Thymus (tissue), 11 donors: ENCODE data around the gene SUGCT. TPM values are rescaled to one million over a fixed set of nuclear protein-coding genes. Genes with fewer than 3 reads are reported as not detected.
"Not testable (repeated sequence)": the region's sequence is repeated elsewhere in the genome, so short reads cannot be mapped to it uniquely, and the experiment has no call there.

Experiments
- DNase-seq, 9 donors: peaks; one replicate each; pipeline ENCODE4 v3.0.0-alpha.2; 2013; ENCODE audit warnings: low spot score in 9 of 9, low read depth in 6 of 9, missing footprints in 1 of 9
- H3K27ac ChIP-seq, 2 donors: one replicate each; pipeline ENCODE4 v1.5.1; 2013; ENCODE audit warnings: control low read depth in 1 of 2, low read depth in 1 of 2, low read length in 1 of 2, mild to moderate bottlenecking in 1 of 2, moderate library complexity in 1 of 2
- H3K27me3 ChIP-seq, 2 donors: one replicate each; pipeline ENCODE4 v1.5.1; 2013; ENCODE audit warnings: low read length in 1 of 2; ENCODE audit not compliant: control insufficient read depth in 2 of 2, insufficient read depth in 1 of 2
- H3K36me3 ChIP-seq, 2 donors: one replicate each; pipeline ENCODE4 v1.5.1; 2013; ENCODE audit warnings: low read length in 1 of 2, mild to moderate bottlenecking in 1 of 2, moderate library complexity in 1 of 2; ENCODE audit not compliant: control insufficient read depth in 2 of 2, insufficient read depth in 2 of 2
- H3K4me1 ChIP-seq, 2 donors: one replicate each; pipeline ENCODE4 v1.5.1; 2013; ENCODE audit warnings: low read length in 2 of 2; ENCODE audit not compliant: control insufficient read depth in 2 of 2, insufficient read depth in 2 of 2
- H3K4me3 ChIP-seq, 2 donors: one replicate each; pipeline ENCODE4 v1.5.1; 2013; ENCODE audit warnings: low read length in 2 of 2, control low read depth in 1 of 2, mild to moderate bottlenecking in 1 of 2
- H3K9me3 ChIP-seq, 2 donors: one replicate each; pipeline ENCODE4 v1.5.1; 2013; ENCODE audit warnings: low read length in 1 of 2, mild to moderate bottlenecking in 1 of 2; ENCODE audit not compliant: control insufficient read depth in 2 of 2, insufficient read depth in 1 of 2
- WGBS: extraction: QIAGEN DNeasy Blood & Tissue Kit; methylation state at CpG from one replicate; pipeline ENCODE4 v1.1.7; 2013; 5-methylcytosine and 5-hydroxymethylcytosine counted together
- polyA plus RNA-seq: library from polyadenylated mRNA; stranded (reverse); fragments of 200-250 nt; gene quantifications from one replicate; pipeline ENCODE4 v1.2.3, GENCODE V29; 2013
- total RNA-seq: library from RNA; stranded (reverse); fragments of 120-200 nt; gene quantifications from one replicate; pipeline ENCODE4 v1.2.4, GENCODE V29; 2013
- donor health status: healthy.

Gene SUGCT
- total and polyA plus RNA-seq, 2 donors: 1.6 to 5.5 TPM

DNA sequence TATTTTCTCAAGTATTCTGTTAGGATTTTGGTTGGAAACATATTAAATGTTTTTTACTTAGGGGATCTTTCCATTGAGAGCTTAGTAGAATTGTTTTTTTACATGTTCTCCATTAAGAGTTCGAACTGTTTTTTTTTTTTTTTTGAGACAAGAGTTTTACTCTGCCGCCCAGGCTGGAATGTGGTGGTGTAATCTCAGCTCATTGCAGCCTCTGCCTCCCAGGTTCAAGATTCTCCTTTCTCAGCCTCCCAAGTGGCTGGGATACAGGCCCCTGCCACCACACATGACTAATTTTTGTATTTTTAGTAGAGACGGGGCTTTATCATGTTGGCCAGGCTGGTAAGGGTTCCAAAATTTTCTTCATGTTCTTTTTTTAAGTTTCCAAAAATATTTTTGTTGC is 33.6 kb upstream of the SUGCT start:
- Histone ChIP-seq H3K36me3 (peaks cover 0 to under 1% of the 10 kb centered on the region in 2 donors), H3K27me3 (no peaks in the 10 kb centered on the region), H3K4me1 (no peaks in the 10 kb centered on the region), H3K4me3 (no peak overlapping the region), H3K9me3 (no peaks in the 10 kb centered on the region), H3K27ac (no peak overlapping the region)
- no peak for DNase-seq
- 99% methylated on average over 3 of the region's 3 CpGs for WGBS

DNA sequence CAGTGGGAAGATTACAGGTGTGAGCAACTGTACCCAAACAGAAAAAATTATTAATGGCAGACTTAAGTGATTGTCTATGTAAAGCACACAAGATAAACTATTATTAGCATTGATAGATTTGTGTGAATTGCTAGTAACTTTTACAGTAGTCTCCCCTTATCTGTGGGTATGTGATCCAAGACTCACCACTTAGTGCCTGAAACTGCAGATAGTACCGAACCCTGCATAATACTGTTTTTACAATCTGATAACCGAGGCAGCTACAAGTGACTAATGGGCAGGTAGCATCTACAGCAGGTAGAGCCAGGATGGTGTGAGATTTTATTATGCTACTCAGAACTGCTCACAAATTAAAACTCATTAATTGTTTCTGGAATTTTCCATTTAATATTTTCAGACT is 31.9 kb upstream of the SUGCT start:
- no peaks in the 10 kb centered on the region for H3K27me3 ChIP-seq
- H3K9me3 ChIP-seq: no peaks in the 10 kb centered on the region
- over 99% methylated on average over 2 of the region's 2 CpGs for WGBS
- no peak for DNase-seq
- no peaks in the 10 kb centered on the region for H3K4me1 ChIP-seq
- H3K36me3 ChIP-seq: no peaks in the 10 kb centered on the region
- no peak overlapping the region for H3K4me3 ChIP-seq
- no peak overlapping the region for H3K27ac ChIP-seq

- H3K4me1 ChIP-seq: no peaks in the 10 kb centered on the region
- H3K36me3 ChIP-seq: no peaks in the 10 kb centered on the region
- no peak overlapping the region for H3K27ac ChIP-seq
- H3K4me3 ChIP-seq: no peak overlapping the region
- no peaks in the 10 kb centered on the region for H3K9me3 ChIP-seq
- H3K27me3 ChIP-seq: no peaks in the 10 kb centered on the region
- 97% methylated on average over 4 of the region's 4 CpGs for WGBS
- DNase-seq: no peak
Measured at GRCh38 chr7:40105879-40106473, 28.8 kb upstream of the SUGCT start.

DNA sequence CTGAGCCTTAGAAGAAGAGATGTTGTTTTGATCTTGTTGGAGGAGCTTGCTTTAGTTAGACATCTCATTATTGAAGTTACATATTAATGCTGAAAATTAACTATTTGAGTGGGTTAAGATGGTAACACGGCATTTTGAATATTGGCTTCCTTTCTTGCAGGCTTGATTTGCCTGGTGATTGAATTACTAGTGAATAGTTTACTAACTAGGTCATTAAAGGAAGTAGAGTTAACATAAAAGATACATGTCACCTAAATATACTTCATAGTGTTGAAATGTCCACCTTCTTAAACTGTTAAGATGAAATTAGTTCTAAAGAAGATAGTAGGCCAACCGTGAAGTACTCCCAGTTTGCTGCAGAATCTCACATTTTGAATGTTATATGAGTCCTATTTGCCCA is 18.9 kb upstream of the SUGCT start:
- WGBS: 97% methylated on average over 2 of the region's 2 CpGs
- no peak for DNase-seq
- Histone ChIP-seq H3K27ac (no peak overlapping the region), H3K27me3 (no peaks in the 10 kb centered on the region), H3K36me3 (no peaks in the 10 kb centered on the region), H3K4me1 (no peaks in the 10 kb centered on the region), H3K4me3 (no peak overlapping the region), H3K9me3 (no peaks in the 10 kb centered on the region)

DNA sequence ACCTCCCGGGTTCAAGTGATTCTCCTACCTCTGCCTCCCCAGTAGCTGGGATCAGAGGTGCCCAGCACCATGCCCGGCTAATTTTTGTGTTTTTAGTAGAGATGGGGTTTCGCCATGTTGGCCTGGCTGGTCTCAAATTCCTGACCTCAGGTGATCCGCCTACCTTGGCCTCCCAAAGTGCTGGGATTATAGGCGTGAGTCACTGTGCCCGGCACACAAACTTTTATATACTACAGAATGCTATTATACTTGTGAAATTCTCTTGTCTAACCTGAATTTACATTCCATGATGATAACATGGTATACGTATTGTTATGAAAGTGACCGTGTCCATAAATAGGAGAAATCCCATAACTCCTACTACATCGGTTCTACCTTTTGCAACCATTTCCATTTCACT is 17.6 kb upstream of the SUGCT start:
- not testable (repeated sequence) for H3K4me1 ChIP-seq, H3K9me3 ChIP-seq, H3K4me3 ChIP-seq, DNase-seq, H3K27me3 ChIP-seq, H3K36me3 ChIP-seq, H3K27ac ChIP-seq
- WGBS: 96% methylated on average over 9 of the region's 9 CpGs

DNA sequence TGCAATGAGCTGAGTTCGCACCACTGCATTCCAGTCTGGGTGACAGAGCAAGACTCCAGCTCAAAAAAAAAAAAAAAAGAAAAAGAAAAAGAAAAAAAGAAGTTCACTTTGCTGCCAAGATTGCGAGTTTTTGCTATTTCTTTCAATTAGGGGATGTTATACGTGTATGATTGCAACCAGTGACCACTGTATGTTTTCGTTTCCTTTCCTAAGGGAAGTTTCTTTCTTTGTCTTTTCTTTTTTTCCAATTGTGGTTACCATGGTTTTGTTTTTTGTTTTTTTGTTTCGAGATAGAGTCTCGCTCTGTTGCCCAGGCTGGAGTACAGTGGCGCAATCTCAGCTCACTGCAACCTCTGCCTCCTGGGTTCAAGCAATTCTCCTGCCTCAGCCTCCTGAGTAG is 16.6 kb upstream of the SUGCT start:
- H3K9me3 ChIP-seq, H3K4me3 ChIP-seq, H3K27me3 ChIP-seq, H3K27ac ChIP-seq, H3K4me1 ChIP-seq, DNase-seq, H3K36me3 ChIP-seq: not testable (repeated sequence)
- 98% methylated on average over 7 of the region's 7 CpGs for WGBS

DNA sequence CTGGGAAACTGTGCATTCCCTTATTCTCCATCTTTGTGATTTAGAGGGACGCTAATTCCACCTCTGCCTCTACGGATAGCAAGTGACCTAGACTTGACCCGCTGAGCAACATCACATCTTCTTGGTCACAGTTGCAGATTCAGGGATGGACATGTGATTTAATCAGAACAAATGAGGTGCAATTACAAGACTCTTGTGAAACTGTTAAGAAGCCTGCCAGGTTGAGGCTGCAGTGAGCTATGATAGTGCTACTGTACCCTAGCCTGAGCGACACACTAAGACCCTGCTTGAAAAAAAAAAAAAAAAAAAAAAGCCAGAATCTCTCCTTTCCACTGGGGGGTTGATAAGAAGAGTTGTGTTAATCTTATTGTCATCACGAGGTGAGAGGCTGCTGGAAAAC is 14.8 kb upstream of the SUGCT start:
- 97% methylated on average over 5 of the region's 5 CpGs for WGBS
- Histone ChIP-seq H3K4me3 (no peak overlapping the region), H3K36me3 (no peaks in the 10 kb centered on the region), H3K27me3 (no peaks in the 10 kb centered on the region), H3K27ac (no peak overlapping the region), H3K4me1 (no peaks in the 10 kb centered on the region), H3K9me3 (no peaks in the 10 kb centered on the region)
- DNase-seq: no peak

- not testable (repeated sequence) for DNase-seq, H3K4me1 ChIP-seq, H3K27ac ChIP-seq, H3K36me3 ChIP-seq, H3K27me3 ChIP-seq, H3K9me3 ChIP-seq, H3K4me3 ChIP-seq
- 97% methylated on average over 14 of the region's 14 CpGs for WGBS
Measured at GRCh38 chr7:40122100-40122939, 12.5 kb upstream of the SUGCT start.

DNA sequence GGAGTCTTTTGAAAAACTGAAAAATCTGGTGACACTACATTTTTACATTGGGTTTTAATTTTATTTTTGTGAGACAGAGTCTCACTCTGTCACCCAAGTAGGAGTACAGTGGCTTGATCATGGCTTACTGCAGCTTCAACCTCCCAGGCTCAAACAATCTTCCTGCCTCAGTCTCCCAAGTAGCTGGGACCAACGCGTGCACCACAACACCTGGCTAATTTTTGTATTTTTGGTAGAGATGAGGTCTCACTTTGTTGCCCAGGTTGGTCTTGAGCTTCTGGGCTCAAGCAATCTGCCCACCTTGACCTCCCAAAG is 11.9 kb upstream of the SUGCT start:
- Histone ChIP-seq H3K27me3 (no peaks in the 10 kb centered on the region), H3K4me3 (no peak overlapping the region), H3K36me3 (no peaks in the 10 kb centered on the region), H3K27ac (no peak overlapping the region), H3K4me1 (no peaks in the 10 kb centered on the region), H3K9me3 (no peaks in the 10 kb centered on the region)
- no peak for DNase-seq
- WGBS: over 99% methylated on average over 2 of the region's 2 CpGs
